GM19438 (cell line): ENCODE results near the gene SULT2B1.

ENCODE experiments used
- ATAC-seq: cut with Tn5 transposase; IDR thresholded peaks from one replicate; pipeline ENCODE4 v1.9.1; 2021; ENCODE audit warnings: low read depth; ENCODE audit not compliant: unreplicated experiment

SULT2B1 gene

GRCh38 chr19:48645620-48646000 is 93.6 kb downstream of the SULT2B1 start:
- no peak for ATAC-seq

DNA sequence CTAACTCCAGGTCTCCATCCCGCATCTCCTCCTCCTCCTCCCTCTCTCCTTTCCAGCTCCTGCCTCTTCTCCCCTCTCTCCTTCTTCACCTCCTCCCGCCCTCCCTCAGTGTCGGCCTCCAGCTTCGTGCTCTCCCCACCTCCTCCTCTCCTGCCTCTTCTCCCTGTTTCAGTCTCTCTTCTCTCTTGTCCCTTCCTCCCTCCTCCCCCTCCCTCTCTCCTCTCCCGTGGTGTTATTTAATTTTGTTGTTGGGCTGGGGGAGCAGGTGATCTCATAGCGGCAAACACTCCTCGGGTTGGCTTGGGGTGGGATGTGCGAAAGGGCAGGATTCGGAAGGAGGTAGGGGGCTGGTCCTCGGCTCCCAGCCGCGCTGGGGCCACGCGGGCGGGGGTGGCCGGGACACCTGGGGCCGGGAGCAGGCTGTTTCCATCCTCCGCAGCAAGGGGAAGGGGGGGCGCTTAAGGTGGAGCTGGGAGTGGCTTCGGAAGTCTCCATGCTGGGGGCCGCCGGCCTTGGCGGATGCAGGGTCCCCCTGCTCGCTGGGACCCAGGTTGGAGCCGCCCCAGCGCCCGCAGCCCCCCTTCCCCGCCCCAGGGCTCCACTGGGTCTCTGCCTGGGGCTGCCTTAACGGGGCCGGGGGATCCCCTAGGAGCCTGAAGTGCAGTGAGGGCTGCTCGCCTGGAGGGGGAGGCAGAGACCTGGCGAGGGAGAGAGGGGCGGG is 94.2 kb downstream of the SULT2B1 start, which contains the start of gene CA11:
Gene CA11, minus strand, starts transcription at position 187 of the 721 bp plus-strand sequence. CDS start 555 bp downstream, outside the sequence.
- no peak for ATAC-seq

- no peak for ATAC-seq
Measured at GRCh38 chr19:48646722-48647216, 94.8 kb downstream of the SULT2B1 start.

DNA sequence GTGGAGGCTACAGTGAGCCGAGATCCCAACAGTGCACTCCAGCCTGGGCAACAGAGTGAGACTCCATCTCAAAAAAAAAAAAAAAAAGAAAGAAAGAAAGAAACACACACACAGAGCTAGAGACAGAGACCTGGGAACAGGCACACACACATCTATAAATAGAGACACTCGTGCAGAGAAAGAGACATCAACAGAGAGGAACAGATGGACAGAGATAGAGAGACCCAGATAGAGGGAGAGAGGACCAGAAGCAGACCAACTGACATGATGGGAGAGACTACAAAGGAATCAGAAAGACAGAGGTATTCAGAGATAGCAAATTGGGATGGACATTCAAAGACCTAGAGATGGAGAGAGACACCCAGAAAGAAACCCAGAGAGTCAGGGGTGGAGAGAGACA is 96.2 kb downstream of the SULT2B1 start:
- no peak for ATAC-seq
